ENCODE data around the gene PKD2L2. TPM values are rescaled to one million over a fixed set of nuclear protein-coding genes. Genes with fewer than 3 reads are reported as not detected.

The PKD2L2 gene
- total RNA-seq, 1 experiment from 2014 or later: not detected

GRCh38 chr5:137923856-137924255, 34.6 kb downstream of the PKD2L2 start:
- Mint-ChIP-seq H3K36me3 (ENCODE audit: insufficient read depth, unreplicated experiment) (peaks cover 13% of the 10 kb centered on the region), H3K4me1 (ENCODE audit: low read depth, unreplicated experiment) (peaks cover 12% of the 10 kb centered on the region), H3K27ac (ENCODE audit: unreplicated experiment) (peak overlapping the region; percentile 6), H3K4me3 (ENCODE audit: unreplicated experiment) (no peak overlapping the region), H3K27me3 (ENCODE audit: insufficient read depth, unreplicated experiment) (no peaks in the 10 kb centered on the region), H3K9me3 (ENCODE audit: unreplicated experiment) (no peaks in the 10 kb centered on the region)
- no peak overlapping the region for H3K4me3 ChIP-seq (ENCODE audit: low read depth, low read length)
- no peaks in the 10 kb centered on the region for H3K27me3 ChIP-seq (replicated peaks; ENCODE audit: control insufficient read depth, insufficient read depth, low read length)
- peak in 1 of 2 experiments; percentile 5 for DNase-seq
- POLR2A ChIA-PET: no interaction called here
- intact Hi-C loops (cut with micrococcal nuclease; ENCODE audit: unreplicated experiment): no loop called here
- peaks cover 13% of the 10 kb centered on the region for H3K4me1 ChIP-seq
- H3K36me3 ChIP-seq (ENCODE audit: control insufficient read depth, insufficient read depth, low read length): no peaks in the 10 kb centered on the region
- TF ChIP-seq CTCF (IDR thresholded peaks at IDR 0.05; ENCODE audit: insufficient read depth in 1 of 2, low read depth in 1 of 2, low read length in 1 of 2, severe bottlenecking in 1 of 2, unreplicated experiment in 1 of 2): no peak
- CTCF ChIA-PET: no interaction called here
- H3K9me3 ChIP-seq: no peaks in the 10 kb centered on the region
- BruUV-seq (replicated peaks): no TSS peak

- no peak overlapping the region for H3K4me3 Mint-ChIP-seq (ENCODE audit: unreplicated experiment)
- no peak for DNase-seq
- H3K9me3 ChIP-seq: no peaks in the 10 kb centered on the region
- no peaks in the 10 kb centered on the region for H3K27me3 ChIP-seq (replicated peaks; ENCODE audit: control insufficient read depth, insufficient read depth, low read length)
- ChIA-PET CTCF (no interaction called here), POLR2A (interaction anchor here (0.5 to 0.6 kb wide), 2 partner anchors 32 to 241 kb away, joined by 3 read pairs; no protein-coding TSS in a partner anchor)
- no peaks in the 10 kb centered on the region for H3K27me3 Mint-ChIP-seq (ENCODE audit: insufficient read depth, unreplicated experiment)
- H3K27ac Mint-ChIP-seq (ENCODE audit: unreplicated experiment): no peak overlapping the region
- H3K4me1 ChIP-seq: no peaks in the 10 kb centered on the region
- H3K36me3 ChIP-seq (ENCODE audit: control insufficient read depth, insufficient read depth, low read length): no peaks in the 10 kb centered on the region
- no peaks in the 10 kb centered on the region for H3K4me1 Mint-ChIP-seq (ENCODE audit: low read depth, unreplicated experiment)
- H3K9me3 Mint-ChIP-seq (ENCODE audit: unreplicated experiment): no peaks in the 10 kb centered on the region
- no peak for TF ChIP-seq CTCF (IDR thresholded peaks at IDR 0.05; ENCODE audit: insufficient read depth in 1 of 2, low read depth in 1 of 2, low read length in 1 of 2, severe bottlenecking in 1 of 2, unreplicated experiment in 1 of 2)
- H3K4me3 ChIP-seq (ENCODE audit: low read depth, low read length): no peak overlapping the region
- H3K36me3 Mint-ChIP-seq (ENCODE audit: insufficient read depth, unreplicated experiment): peaks cover 39% of the 10 kb centered on the region
- intact Hi-C loops (cut with micrococcal nuclease; ENCODE audit: unreplicated experiment): no loop called here
- no TSS peak for BruUV-seq (replicated peaks)
Observed at GRCh38 chr5:137932800-137933199, 43.5 kb downstream of the PKD2L2 start.

DNA sequence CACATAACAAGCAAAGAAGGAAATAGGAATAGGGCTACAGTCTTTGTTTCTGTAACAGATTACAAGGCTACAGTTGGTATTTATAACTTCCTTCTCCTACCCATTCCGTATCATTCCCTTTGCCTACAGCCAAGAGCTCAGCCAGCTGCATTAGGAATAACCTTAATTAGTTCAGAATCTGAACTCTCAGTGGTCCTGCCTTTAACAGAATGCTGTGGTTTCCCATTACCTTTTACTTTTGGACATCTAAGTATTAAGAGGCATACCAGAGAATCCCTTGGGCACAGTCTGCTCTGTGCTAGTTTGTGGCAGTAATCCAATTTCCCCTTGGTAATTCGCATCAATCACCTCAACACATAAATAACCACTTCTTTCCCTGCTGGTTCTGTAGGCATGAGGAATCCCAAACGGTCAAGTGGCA, 44.2 kb downstream of the PKD2L2 start:
- no peak for TF ChIP-seq CTCF (IDR thresholded peaks at IDR 0.05; ENCODE audit: insufficient read depth in 1 of 2, low read depth in 1 of 2, low read length in 1 of 2, severe bottlenecking in 1 of 2, unreplicated experiment in 1 of 2)
- H3K27me3 ChIP-seq (replicated peaks; ENCODE audit: control insufficient read depth, insufficient read depth, low read length): no peaks in the 10 kb centered on the region
- Mint-ChIP-seq H3K4me3 (ENCODE audit: unreplicated experiment) (no peak overlapping the region), H3K9me3 (ENCODE audit: unreplicated experiment) (no peaks in the 10 kb centered on the region), H3K27me3 (ENCODE audit: insufficient read depth, unreplicated experiment) (no peaks in the 10 kb centered on the region), H3K4me1 (ENCODE audit: low read depth, unreplicated experiment) (no peaks in the 10 kb centered on the region), H3K27ac (ENCODE audit: unreplicated experiment) (no peak overlapping the region), H3K36me3 (ENCODE audit: insufficient read depth, unreplicated experiment) (peaks cover 42% of the 10 kb centered on the region)
- H3K9me3 ChIP-seq: no peaks in the 10 kb centered on the region
- no peaks in the 10 kb centered on the region for H3K4me1 ChIP-seq
- CTCF ChIA-PET: interaction anchor here (0.6 kb wide), 1 partner anchor 96 kb away, joined by 6 read pairs; no protein-coding TSS in a partner anchor
- BruUV-seq (replicated peaks): no TSS peak
- POLR2A ChIA-PET: interaction anchor here (0.6 kb wide), 1 partner anchor 241 kb away, joined by 3 read pairs; no protein-coding TSS in a partner anchor
- H3K36me3 ChIP-seq (ENCODE audit: control insufficient read depth, insufficient read depth, low read length): no peaks in the 10 kb centered on the region
- no peak for DNase-seq
- H3K4me3 ChIP-seq (ENCODE audit: low read depth, low read length): no peak overlapping the region
- intact Hi-C loops (cut with micrococcal nuclease; ENCODE audit: unreplicated experiment): no loop called here

All from Caco-2 (cell line).